Activated CD4-positive, alpha-beta memory T cell treated with anti-CD3 and anti-CD28 coated beads, Interleukin-2, amount 10 ng/mL, durations not matched to agents 7 days and 5 days (primary cell): Measurements from ENCODE around the gene UQCR11. TPM values are rescaled to one million over a fixed set of nuclear protein-coding genes. Genes with fewer than 3 reads are reported as not detected.
"Not testable (repeated sequence)": the region's sequence is repeated elsewhere in the genome, so short reads cannot be mapped to it uniquely, and the experiment has no call there.

ENCODE experiments used
- CTCF ChIA-PET: fragments of 350-600 bp; sonication (Branson Sonifier 250); formaldehyde crosslinking; loops from one replicate; lab custom pipeline; 2021; ENCODE audit warnings: antibody characterized with exemption, inconsistent platforms; lab: Charles Lee
- POLR2A ChIA-PET: fragments of 350-600 bp; sonication (Branson Sonifier 250); formaldehyde crosslinking; loops from one replicate; lab custom pipeline; 2021; ENCODE audit warnings: antibody characterized with exemption; lab: Charles Lee
- DNase-seq: peaks from one replicate; pipeline ENCODE4 v3.0.0-alpha.2; 2020
- H3K27ac Mint-ChIP-seq: one replicate; pipeline ENCODE4 v1.8.0; 2021; ENCODE audit warnings: mild to moderate bottlenecking, mixed read lengths
- H3K27me3 Mint-ChIP-seq: one replicate; pipeline ENCODE4 v1.8.0; 2021; ENCODE audit warnings: mixed read lengths
- H3K36me3 Mint-ChIP-seq: one replicate; pipeline ENCODE4 v1.8.0; 2021; ENCODE audit warnings: low read depth, mixed read lengths
- H3K4me1 Mint-ChIP-seq: one replicate; pipeline ENCODE4 v1.8.0; 2021; ENCODE audit warnings: mixed read lengths
- H3K4me3 Mint-ChIP-seq: one replicate; pipeline ENCODE4 v1.8.0; 2021; ENCODE audit warnings: mild to moderate bottlenecking, mixed read lengths
- H3K9me3 Mint-ChIP-seq: one replicate; pipeline ENCODE4 v1.8.0; 2021; ENCODE audit warnings: mixed read lengths
- total RNA-seq, 2 experiments: library from RNA; stranded (reverse); gene quantifications; one replicate each; pipeline ENCODE4 v1.2.3, GENCODE V29; 2021

The UQCR11 gene
- total RNA-seq, 2 experiments from 2014 or later, result 177 to 191 TPM

- ChIA-PET CTCF (no interaction called here), POLR2A (no interaction called here)
- H3K9me3 Mint-ChIP-seq, result no peaks in the 10 kb centered on the region
- H3K27ac Mint-ChIP-seq, result no peak overlapping the region
- no peaks in the 10 kb centered on the region for H3K27me3 Mint-ChIP-seq
- peaks cover 6% of the 10 kb centered on the region for H3K36me3 Mint-ChIP-seq
- peaks cover 16% of the 10 kb centered on the region for H3K4me1 Mint-ChIP-seq
- DNase-seq, result no peak
- H3K4me3 Mint-ChIP-seq, result no peak overlapping the region
Measured at GRCh38 chr19:1647501-1648458, 42.5 kb upstream of the UQCR11 start.

- H3K27ac Mint-ChIP-seq, result no peak overlapping the region
- DNase-seq, result no peak
- peaks cover 16% of the 10 kb centered on the region for H3K4me1 Mint-ChIP-seq
- peaks cover 6% of the 10 kb centered on the region for H3K36me3 Mint-ChIP-seq
- no peaks in the 10 kb centered on the region for H3K27me3 Mint-ChIP-seq
- no peak overlapping the region for H3K4me3 Mint-ChIP-seq
- H3K9me3 Mint-ChIP-seq, result no peaks in the 10 kb centered on the region
- ChIA-PET CTCF (no interaction called here), POLR2A (no interaction called here)
Measured at GRCh38 chr19:1646659-1647453, 41.6 kb upstream of the UQCR11 start.

DNA sequence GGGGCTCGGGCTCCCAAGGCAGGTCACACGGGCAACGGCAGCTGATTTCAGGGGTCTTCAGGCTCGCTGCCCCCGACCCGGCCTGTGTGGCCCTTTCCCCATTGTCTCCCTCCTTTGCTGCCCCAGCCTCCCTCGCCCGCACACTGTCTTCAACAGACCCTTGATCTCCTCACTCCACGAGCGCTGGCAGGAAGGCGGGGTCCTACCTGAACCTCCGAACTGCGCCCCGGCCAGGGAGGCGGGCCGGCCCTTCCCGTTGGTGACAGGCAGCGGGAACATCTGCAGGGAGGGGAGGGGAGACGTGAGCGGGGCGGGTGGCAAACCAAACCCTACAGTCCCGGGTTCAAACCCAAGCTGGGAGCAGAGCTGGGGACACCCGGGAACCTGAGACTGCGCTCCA lies 40.9 kb upstream of the UQCR11 start:
- H3K4me1 Mint-ChIP-seq, result peaks cover 15% of the 10 kb centered on the region
- H3K4me3 Mint-ChIP-seq, result no peak overlapping the region
- H3K9me3 Mint-ChIP-seq, result no peaks in the 10 kb centered on the region
- DNase-seq, result no peak
- H3K36me3 Mint-ChIP-seq, result peaks cover 6% of the 10 kb centered on the region
- no peaks in the 10 kb centered on the region for H3K27me3 Mint-ChIP-seq
- POLR2A ChIA-PET, result no interaction called here
- CTCF ChIA-PET, result no interaction called here
- no peak overlapping the region for H3K27ac Mint-ChIP-seq

GRCh38 chr19:1645299-1645698 lies 40.0 kb upstream of the UQCR11 start:
- H3K4me1 Mint-ChIP-seq, result peaks cover 7% of the 10 kb centered on the region
- CTCF ChIA-PET, result no interaction called here
- no peaks in the 10 kb centered on the region for H3K9me3 Mint-ChIP-seq
- peaks cover 6% of the 10 kb centered on the region for H3K36me3 Mint-ChIP-seq
- H3K27me3 Mint-ChIP-seq, result no peaks in the 10 kb centered on the region
- POLR2A ChIA-PET, result no interaction called here
- DNase-seq, result no peak
- H3K27ac Mint-ChIP-seq, result no peak overlapping the region
- H3K4me3 Mint-ChIP-seq, result no peak overlapping the region

DNA sequence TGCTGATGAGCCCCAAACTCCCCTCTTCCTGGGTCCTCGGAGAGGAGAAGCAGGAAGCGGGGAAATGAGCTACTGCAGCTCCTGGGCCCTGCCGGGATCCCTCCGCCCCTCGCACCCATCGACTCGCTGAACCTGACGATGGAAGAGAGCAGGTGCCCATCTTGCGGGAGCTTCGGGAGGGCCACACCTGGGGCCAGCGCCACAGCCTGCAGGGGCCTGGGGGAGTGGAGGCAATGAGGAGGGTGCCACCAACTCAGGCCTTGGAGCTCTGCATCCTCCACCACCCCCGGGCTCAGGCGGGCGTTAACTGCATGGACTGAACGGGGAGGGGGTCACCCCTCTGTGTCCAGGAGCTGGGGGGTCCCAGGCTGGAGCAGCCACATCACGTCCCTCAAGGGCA lies 38.8 kb upstream of the UQCR11 start:
- no peak overlapping the region for H3K27ac Mint-ChIP-seq
- ChIA-PET CTCF (no interaction called here), POLR2A (interaction anchor here (1.1 kb wide), 1 partner anchor 12 kb away, joined by 3 read pairs; no protein-coding TSS in a partner anchor)
- no peak overlapping the region for H3K4me3 Mint-ChIP-seq
- H3K9me3 Mint-ChIP-seq, result no peaks in the 10 kb centered on the region
- H3K36me3 Mint-ChIP-seq, result peaks cover 14% of the 10 kb centered on the region
- no peaks in the 10 kb centered on the region for H3K27me3 Mint-ChIP-seq
- no peak for DNase-seq
- peaks cover under 1% of the 10 kb centered on the region for H3K4me1 Mint-ChIP-seq

DNA sequence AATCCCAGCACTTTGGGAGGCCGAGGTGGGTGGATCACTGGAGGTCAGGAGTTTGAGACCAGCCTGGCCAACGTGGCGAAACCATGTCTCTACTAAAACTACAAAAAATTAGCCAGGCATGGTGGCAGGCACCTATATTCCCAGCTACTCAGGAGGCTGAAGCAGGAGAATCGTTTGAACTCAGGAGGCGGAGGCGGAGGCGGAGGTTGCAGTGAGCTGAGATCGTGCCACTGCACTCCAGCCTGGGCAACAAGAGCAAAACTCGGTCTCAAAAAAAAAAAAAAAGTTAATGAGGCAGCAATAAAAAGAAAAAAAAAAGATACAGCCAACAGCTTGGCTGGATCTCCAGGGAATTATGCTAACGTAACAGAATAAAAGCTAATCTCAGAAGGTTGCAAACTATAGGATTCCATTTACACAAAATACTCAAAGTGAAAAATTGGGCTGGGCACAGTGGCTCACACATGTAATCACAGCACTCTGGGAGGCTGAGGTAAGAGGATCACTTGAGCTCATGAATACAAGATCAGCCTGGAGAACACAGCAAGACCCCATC lies 35.7 kb upstream of the UQCR11 start:
- DNase-seq, POLR2A ChIA-PET, H3K9me3 Mint-ChIP-seq, H3K4me1 Mint-ChIP-seq, H3K4me3 Mint-ChIP-seq, H3K27ac Mint-ChIP-seq, H3K27me3 Mint-ChIP-seq: not testable (repeated sequence)
- CTCF ChIA-PET, result interaction anchor here (1.1 kb wide), 1 partner anchor 185 kb away, joined by 4 read pairs; no protein-coding TSS in a partner anchor
- peaks cover 27% of the 10 kb centered on the region for H3K36me3 Mint-ChIP-seq

DNA sequence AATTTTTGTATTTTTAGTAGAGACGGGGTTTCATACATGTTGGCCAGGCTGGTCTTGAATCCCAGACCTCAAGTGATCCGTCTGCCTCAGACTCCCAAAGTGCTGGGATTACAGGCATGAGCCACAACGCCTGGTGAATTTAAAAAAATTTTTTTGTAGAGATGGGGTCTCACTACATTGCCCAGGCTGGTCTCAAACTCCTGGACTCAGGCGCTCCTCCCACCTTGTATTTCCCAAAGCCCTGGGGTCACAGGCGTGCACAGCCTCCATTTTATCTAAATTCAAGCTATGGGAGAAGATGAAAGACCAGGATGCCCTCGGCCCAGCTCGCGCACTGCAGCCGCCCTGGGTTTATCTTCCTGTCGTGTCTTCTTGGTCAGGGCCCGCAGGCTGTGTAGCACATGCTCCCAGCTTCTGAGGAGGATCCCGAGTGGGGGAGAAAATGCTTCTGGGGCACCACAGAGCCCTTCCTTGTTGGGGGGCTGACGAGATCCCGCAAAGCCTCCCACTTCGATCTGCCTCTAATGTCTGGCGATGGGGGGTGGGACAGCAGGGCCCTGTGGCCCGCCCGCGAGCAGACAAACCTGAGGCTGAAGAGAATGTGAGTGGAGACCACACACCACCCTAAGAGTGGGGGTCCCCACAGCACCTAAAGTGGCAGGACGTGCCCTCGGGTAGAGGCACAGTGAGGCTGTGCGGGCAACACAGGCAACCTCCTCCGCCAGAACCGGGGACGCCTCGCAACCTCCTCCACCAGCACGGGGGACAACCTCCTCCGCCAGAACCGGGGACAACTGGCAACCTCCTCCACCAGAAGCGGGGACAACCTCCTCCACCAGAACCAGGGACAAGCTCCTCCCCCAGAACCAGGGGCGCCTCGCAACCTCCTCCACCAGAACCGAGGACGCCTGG lies 31.3 kb upstream of the UQCR11 start:
- Mint-ChIP-seq H3K4me1 (no peaks in the 10 kb centered on the region), H3K4me3 (no peak overlapping the region), H3K27me3 (no peaks in the 10 kb centered on the region), H3K9me3 (no peaks in the 10 kb centered on the region), H3K36me3 (peaks cover 23% of the 10 kb centered on the region), H3K27ac (no peak overlapping the region)
- CTCF ChIA-PET, result no interaction called here
- POLR2A ChIA-PET, result interaction anchor here (1.0 kb wide), 1 partner anchor 14 kb away, joined by 3 read pairs; no protein-coding TSS in a partner anchor
- no peak for DNase-seq

GRCh38 chr19:1634938-1635243 lies 29.6 kb upstream of the UQCR11 start:
- Mint-ChIP-seq H3K4me1 (no peaks in the 10 kb centered on the region), H3K27me3 (no peaks in the 10 kb centered on the region), H3K27ac (no peak overlapping the region), H3K9me3 (no peaks in the 10 kb centered on the region), H3K36me3 (peaks cover 23% of the 10 kb centered on the region), H3K4me3 (no peak overlapping the region)
- ChIA-PET POLR2A (no interaction called here), CTCF (no interaction called here)
- DNase-seq, result no peak

DNA sequence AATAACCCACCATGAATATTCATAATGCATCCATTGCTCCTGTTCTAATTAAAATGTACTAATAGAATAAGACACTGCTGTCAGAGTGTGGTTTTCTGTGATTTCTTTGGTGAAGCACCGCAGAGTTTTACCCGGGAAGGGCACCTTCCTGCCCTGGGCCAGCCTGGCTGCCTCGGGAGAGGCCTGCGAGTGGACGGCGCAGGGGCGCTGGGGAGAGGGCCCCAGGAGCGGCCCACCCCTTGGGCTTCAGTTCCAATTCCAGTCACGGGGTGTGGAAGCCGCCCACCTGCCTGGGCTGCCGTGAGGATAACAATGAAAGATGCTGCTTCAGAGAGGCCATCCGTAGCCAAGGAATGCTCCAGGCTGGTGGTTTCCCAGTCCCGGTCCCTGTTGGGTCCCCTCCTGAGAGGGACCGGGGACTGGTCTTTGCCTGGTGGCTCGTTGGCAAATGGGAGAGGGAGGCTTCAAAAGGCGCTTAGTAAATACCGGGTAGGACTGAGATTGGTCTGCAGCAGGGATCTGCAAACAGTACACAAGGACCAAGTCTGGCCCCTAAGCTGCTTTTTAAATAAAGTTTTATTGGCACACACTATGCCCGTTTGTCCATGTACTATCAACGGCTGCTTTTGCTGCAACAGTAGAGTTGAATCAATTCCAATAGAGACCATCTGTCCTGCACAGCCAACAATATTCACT lies 29.1 kb upstream of the UQCR11 start:
- ChIA-PET CTCF (no interaction called here), POLR2A (no interaction called here)

GRCh38 chr19:1633269-1633826 lies 28.1 kb upstream of the UQCR11 start:
- POLR2A ChIA-PET, result no interaction called here
- no peak overlapping the region for H3K4me3 Mint-ChIP-seq

More for the DNA sequence above, 29.1 kb upstream of the UQCR11 start:
- Mint-ChIP-seq H3K4me3 (no peak overlapping the region), H3K27ac (no peak overlapping the region), H3K27me3 (no peaks in the 10 kb centered on the region), H3K36me3 (peaks cover 18% of the 10 kb centered on the region), H3K4me1 (no peaks in the 10 kb centered on the region), H3K9me3 (no peaks in the 10 kb centered on the region)
- DNase-seq, result no peak

DNA sequence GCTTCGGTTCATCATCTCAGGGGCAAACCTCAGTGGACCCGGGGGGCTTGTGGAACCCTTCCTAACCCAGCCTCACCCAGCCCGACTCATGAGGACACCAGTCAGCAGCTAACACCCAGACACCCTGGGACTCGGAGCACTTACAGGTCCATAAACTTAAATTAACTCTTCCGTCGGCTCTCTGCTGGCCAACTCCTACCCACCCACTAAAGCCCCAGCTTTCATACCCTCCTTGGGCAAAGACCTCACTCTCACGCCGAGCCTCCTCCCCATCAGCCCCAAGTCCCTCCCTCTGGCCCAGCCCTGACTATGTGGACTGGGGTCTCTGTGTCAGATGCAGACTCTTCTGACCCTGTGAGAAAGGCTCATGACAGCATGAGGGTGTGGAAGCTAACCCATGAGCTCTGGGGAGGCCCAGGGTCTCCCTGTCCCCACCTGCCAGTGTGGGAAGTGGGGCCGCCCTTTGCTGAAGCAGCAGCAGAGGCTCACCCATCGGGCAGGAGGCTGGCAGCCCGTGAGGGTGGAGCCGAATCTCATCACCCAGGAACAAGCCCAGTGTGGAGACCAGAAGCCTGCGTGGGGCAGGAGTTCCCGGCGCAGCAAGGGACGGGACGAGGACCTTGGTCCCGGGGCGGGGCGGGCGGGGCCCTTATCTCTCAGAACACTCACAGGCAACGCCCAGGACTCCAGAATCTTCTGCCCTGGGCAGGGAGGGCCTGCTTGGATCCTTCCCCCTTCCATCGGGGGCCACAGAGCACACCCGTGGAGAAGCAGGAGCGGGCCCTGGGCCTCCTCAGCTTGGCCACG lies 27.4 kb upstream of the UQCR11 start:
- Mint-ChIP-seq H3K27ac (no peak overlapping the region), H3K36me3 (peaks cover 7% of the 10 kb centered on the region), H3K4me3 (no peak overlapping the region), H3K9me3 (no peaks in the 10 kb centered on the region), H3K4me1 (no peaks in the 10 kb centered on the region), H3K27me3 (no peaks in the 10 kb centered on the region)
- ChIA-PET CTCF (no interaction called here), POLR2A (interaction anchor here (0.8 kb wide), 1 partner anchor 11 kb away, joined by 3 read pairs; no protein-coding TSS in a partner anchor)
- no peak for DNase-seq

More at GRCh38 chr19:1633269-1633826, 28.1 kb upstream of the UQCR11 start:
- no peaks in the 10 kb centered on the region for H3K9me3 Mint-ChIP-seq
- H3K36me3 Mint-ChIP-seq, result peaks cover 10% of the 10 kb centered on the region
- CTCF ChIA-PET, result no interaction called here
- no peaks in the 10 kb centered on the region for H3K27me3 Mint-ChIP-seq
- H3K27ac Mint-ChIP-seq, result no peak overlapping the region
- DNase-seq, result no peak
- H3K4me1 Mint-ChIP-seq, result no peaks in the 10 kb centered on the region
